Fibroblast of skin of back (primary cell): ENCODE measurements around the gene ERAP2.
"Not testable (repeated sequence)": the region's sequence is repeated elsewhere in the genome, so short reads cannot be mapped to it uniquely, and the experiment has no call there.

Source experiments
- DNase-seq: peaks from one replicate; pipeline ENCODE4 v3.0.0-alpha.2; 2013

Gene ERAP2

GRCh38 chr5:96901841-96902240 is 25.5 kb downstream of the ERAP2 start:
- DNase-seq, result no peak

DNA sequence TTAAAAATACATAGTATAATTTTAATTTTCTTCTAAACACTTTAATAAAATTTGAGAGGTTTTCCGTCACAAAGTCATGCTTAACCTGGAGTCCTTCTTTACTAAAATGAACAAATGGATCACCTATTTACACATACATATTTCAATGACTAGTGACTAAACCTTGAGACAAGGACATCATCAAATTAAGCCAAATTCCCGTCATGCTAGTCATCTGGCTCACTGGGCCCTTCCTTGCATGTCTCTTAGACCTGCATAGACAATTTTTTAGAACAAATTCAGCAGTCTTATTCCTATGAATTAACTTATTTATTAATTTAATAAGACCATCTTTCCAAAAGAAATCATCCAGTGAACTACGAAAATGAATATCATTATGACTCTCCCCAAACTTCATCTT is 26.6 kb downstream of the ERAP2 start:
- DNase-seq, result peak; percentile 16

DNA sequence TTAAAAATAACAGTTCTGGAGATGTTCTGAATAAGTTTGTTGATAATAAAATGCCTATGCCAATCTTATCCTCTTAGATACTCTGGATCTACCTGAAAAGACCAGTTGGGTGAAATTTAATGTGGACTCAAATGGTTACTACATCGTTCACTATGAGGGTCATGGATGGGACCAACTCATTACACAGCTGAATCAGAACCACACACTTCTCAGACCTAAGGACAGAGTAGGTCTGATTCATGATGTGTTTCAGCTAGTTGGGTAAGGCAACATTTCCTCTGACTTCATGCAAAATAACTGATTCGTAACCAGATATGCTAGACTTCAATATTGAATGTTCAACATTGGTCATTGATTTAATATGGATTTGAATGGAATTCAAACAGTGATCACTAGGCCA is 27.0 kb downstream of the ERAP2 start:
- no peak for DNase-seq

GRCh38 chr5:96904054-96904931 is 28.0 kb downstream of the ERAP2 start:
- no peak for DNase-seq

GRCh38 chr5:96905864-96906263 is 29.6 kb downstream of the ERAP2 start:
- DNase-seq, result no peak

GRCh38 chr5:96909003-96909402 is 32.7 kb downstream of the ERAP2 start:
- DNase-seq, result no peak

DNA sequence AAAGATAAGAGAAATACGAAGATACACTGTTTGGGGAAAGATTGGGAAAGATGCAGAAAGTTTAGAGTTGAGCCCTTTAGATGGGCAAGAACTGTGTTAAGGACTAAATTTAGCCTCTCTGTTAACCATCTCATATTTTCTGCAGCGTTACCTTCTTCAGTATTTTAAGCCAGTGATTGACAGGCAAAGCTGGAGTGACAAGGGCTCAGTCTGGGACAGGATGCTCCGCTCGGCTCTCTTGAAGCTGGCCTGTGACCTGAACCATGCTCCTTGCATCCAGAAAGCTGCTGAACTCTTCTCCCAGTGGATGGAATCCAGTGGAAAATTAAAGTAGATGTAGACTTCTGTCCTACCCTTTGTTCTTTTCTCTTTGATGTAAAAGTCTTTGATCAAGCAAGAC is 33.1 kb downstream of the ERAP2 start:
- DNase-seq, result no peak

GRCh38 chr5:96911139-96911538 is 34.8 kb downstream of the ERAP2 start:
- no peak for DNase-seq

DNA sequence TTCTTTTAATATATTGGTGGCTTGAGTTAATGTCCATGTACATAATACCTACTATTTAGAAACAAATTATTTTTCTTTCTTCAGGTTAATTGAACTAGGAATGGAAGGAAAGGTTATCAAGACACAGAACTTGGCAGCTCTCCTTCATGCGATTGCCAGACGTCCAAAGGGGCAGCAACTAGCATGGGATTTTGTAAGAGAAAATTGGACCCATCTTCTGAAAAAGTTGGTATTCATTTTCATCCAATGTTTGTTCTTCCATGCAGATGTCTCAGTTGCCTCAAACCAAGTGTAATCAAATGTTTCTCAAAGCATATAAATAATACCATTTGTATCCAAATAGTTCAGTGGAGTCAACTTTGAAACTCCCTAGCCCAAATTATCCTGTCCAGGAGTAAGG is 36.9 kb downstream of the ERAP2 start:
- no peak for DNase-seq

DNA sequence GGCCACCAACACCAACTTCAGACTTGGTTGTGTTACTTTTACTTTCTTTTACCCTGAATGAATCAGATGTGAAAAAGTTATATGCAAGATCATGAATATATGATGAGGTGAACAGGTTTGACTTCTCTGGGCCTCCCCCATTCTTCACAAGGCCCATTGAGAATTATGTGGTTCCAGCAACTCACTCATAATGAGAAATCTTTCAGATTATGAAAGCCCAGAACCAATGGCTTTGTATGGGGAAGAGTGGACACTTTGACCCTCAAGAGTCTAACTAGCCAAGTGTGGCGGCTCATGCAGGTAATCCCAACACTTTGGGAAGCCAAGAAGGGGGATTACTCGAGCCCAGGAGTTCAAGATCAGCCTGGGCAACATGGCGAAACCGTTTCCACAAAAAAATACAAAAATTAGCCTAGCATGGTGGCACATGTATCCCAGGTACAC is 43.5 kb downstream of the ERAP2 start:
- no peak for DNase-seq

GRCh38 chr5:96920744-96921355 is 44.5 kb downstream of the ERAP2 start:
- DNase-seq, result no peak

- DNase-seq, result no peak
Measured at GRCh38 chr5:96922499-96923244, 46.4 kb downstream of the ERAP2 start.

DNA sequence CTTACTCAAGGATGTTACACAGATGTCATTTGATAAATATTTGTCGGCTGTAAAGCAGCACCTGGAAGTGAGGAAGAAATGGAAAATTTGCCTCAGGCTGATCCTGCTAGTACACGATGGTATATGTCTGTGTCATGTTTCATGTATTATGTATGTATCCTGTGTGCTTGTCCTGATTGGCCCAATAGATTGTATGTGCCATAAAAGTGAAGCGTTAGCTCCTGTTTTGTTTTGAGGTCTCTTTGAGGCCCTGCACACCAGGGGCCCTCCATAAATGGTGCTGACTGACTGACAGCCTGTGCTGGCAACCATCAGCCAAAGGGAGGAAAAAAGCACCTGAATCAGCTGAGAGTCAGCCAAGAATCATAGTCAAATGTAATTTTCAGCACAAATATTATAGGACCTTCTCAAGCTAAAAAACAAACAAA is 47.7 kb downstream of the ERAP2 start:
- no peak for DNase-seq

DNA sequence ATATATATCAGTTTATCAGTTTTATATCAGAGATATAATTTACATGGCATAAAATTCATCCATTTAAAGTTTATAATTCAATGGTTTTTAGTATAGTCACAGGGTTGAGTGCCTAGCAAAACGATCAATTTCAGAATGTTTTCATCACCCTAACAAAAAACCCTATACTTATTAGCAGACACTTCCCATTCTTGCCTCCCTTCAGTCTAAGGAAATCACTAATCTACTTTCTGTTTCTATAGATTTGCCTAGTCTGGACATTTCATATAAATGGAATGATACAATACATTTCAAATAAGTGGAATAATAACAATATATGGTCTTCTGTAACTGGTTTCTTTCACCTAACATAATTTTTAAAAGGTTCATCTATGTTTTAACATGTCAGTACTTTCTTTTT is 50.0 kb downstream of the ERAP2 start:
- DNase-seq, result no peak

GRCh38 chr5:96927008-96927407 is 50.7 kb downstream of the ERAP2 start:
- no peak for DNase-seq

GRCh38 chr5:96928931-96929708 is 52.8 kb downstream of the ERAP2 start:
- DNase-seq, result no peak

DNA sequence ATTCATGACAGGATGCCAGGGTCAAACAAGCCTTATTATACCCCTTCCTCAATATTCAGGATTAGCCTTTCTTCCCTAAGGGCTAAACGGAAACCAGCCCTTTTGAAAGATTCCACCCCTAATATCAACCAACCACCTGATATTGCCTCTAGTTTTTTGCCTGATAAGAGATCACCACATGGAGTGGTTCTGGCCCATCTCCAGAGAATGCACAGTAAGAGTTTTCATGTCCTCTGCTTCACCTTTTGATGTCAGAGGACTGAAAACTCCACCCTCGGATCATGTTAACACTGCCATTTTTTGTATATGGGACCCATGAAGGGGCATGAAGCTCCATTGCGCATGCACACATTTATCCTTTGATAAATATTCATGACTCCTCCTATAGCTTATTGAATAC is 53.8 kb downstream of the ERAP2 start:
- DNase-seq, result no peak

- DNase-seq, result no peak
Measured at GRCh38 chr5:96930589-96930988, 54.3 kb downstream of the ERAP2 start.

GRCh38 chr5:96931037-96931436 is 54.7 kb downstream of the ERAP2 start:
- DNase-seq, result not testable (repeated sequence)

GRCh38 chr5:96931605-96932004 is 55.3 kb downstream of the ERAP2 start:
- DNase-seq, result no peak

DNA sequence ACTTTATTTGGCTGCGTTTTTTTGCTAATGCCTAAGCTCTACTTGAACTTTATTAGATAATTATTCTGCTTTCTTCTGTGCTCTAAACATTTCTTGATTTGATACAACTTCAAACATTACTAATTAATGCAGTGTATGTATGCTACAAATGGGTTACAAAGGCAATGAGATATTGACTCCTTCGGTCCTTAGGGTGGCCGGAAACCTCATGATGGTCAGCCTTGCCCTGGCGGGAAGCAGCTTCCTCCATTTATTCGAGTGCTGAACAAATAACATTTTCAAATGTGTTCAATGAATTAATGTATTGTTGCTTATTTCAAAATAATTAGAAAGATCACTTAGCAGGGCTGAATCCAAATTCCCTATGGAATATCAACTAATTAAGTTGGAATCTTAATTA is 55.7 kb downstream of the ERAP2 start:
- DNase-seq, result no peak
